Neural cell (in vitro differentiated cells): ENCODE data around the gene HSPA12A. TPM values are rescaled to one million over a fixed set of nuclear protein-coding genes. Genes with fewer than 3 reads are reported as not detected.

Experiments
- H2AFZ ChIP-seq: fragments of 200-600, 300-800 bp; sonication (generic), shearing (Covaris generic); 2 replicates; pipeline ENCODE4 v1.6.0; 2014; ENCODE audit warnings: low read depth, mild to moderate bottlenecking, antibody characterized with exemption, low read length, moderate library complexity
- H3F3A ChIP-seq: fragments of 200-600 bp; shearing (Covaris generic); 2 replicates; pipeline ENCODE4 v1.6.1; 2016; ENCODE audit warnings: mild to moderate bottlenecking, moderate library complexity, mixed read lengths, antibody characterized with exemption, low read length; ENCODE audit not compliant: insufficient read depth, poor library complexity, severe bottlenecking
- H3K27ac ChIP-seq: fragments of 200-600, 300-800 bp; sonication (generic), shearing (Covaris generic); 2 replicates; pipeline ENCODE4 v1.5.1; 2014; ENCODE audit warnings: mild to moderate bottlenecking, low read length, moderate library complexity
- H3K27me3 ChIP-seq: fragments of 300-800, 200-600 bp; sonication (generic), shearing (Covaris generic); 2 replicates; pipeline ENCODE4 v1.6.0; 2014; ENCODE audit warnings: mild to moderate bottlenecking, low read depth, low read length, moderate library complexity; ENCODE audit not compliant: insufficient read depth
- H3K36me3 ChIP-seq: fragments of 300-800, 200-600 bp; sonication (generic), shearing (Covaris generic); 2 replicates; pipeline ENCODE4 v1.5.1; 2014; ENCODE audit warnings: mild to moderate bottlenecking, antibody characterized with exemption, low read length, moderate library complexity; ENCODE audit not compliant: insufficient read depth
- H3K4me2 ChIP-seq: fragments of 300-800, 200-600 bp; sonication (generic), shearing (Covaris generic); 2 replicates; pipeline ENCODE4 v1.6.0; 2014; ENCODE audit warnings: mild to moderate bottlenecking, low read length
- H3K4me3 ChIP-seq: fragments of 300-800, 200-600 bp; sonication (generic), shearing (Covaris generic); 2 replicates; pipeline ENCODE4 v1.5.1; 2014; ENCODE audit warnings: mild to moderate bottlenecking, low read length, moderate library complexity
- H3K79me2 ChIP-seq: fragments of 200-600 bp; shearing (Covaris generic); replicated peaks from 2 replicates; pipeline ENCODE4 v1.6.0; 2014; ENCODE audit warnings: mild to moderate bottlenecking, low read length, moderate library complexity; ENCODE audit not compliant: insufficient read depth
- H3K9ac ChIP-seq: fragments of 300-800, 200-600 bp; sonication (generic), shearing (Covaris generic); 2 replicates; pipeline ENCODE4 v1.6.1; 2016; ENCODE audit warnings: mild to moderate bottlenecking, low read length, mixed read lengths
- H3K9me2 ChIP-seq: fragments of 200-600 bp; shearing (Covaris generic); 2 replicates; pipeline ENCODE4 v1.6.1; 2016; ENCODE audit warnings: mild to moderate bottlenecking, low read length, mixed read lengths; ENCODE audit not compliant: insufficient read depth
- H3K9me3 ChIP-seq: fragments of 200-600, 300-800 bp; sonication (generic), shearing (Covaris generic); 2 replicates; pipeline ENCODE4 v1.6.1; 2016; ENCODE audit warnings: mild to moderate bottlenecking, mixed run types, low read length, moderate library complexity, mixed read lengths
- H4K20me1 ChIP-seq: fragments of 200-600 bp; shearing (Covaris generic); 2 replicates; pipeline ENCODE4 v1.6.1; 2016; ENCODE audit warnings: mild to moderate bottlenecking, mixed run types; ENCODE audit not compliant: insufficient read depth
- CTCF ChIP-seq: fragments of 450-650 bp; IDR thresholded peaks from 2 replicates; pipeline ENCODE4 v1.5.1; 2014; ENCODE audit warnings: antibody characterized with exemption, mild to moderate bottlenecking, moderate library complexity; ENCODE audit not compliant: poor library complexity, severe bottlenecking
- EP300 ChIP-seq: fragments of 450-650 bp; conservative IDR thresholded peaks from 2 replicates; pipeline ENCODE4 v1.6.1; 2014; ENCODE audit warnings: antibody characterized with exemption, mild to moderate bottlenecking, moderate library complexity; ENCODE audit not compliant: poor library complexity, severe bottlenecking
- EZH2 ChIP-seq: fragments of 200-600, 300-800 bp; shearing (Covaris generic), sonication (generic); IDR thresholded peaks from 2 replicates; pipeline ENCODE4 v1.6.1; 2014; ENCODE audit warnings: antibody characterized with exemption, low read length, borderline replicate concordance, mild to moderate bottlenecking; ENCODE audit not compliant: insufficient read depth, poor library complexity, severe bottlenecking
- MXI1 ChIP-seq: fragments of 450-650 bp; conservative IDR thresholded peaks from 2 replicates; pipeline ENCODE4 v1.6.1; 2014; ENCODE audit warnings: antibody characterized with exemption, mild to moderate bottlenecking; ENCODE audit not compliant: poor library complexity, severe bottlenecking
- POLR2AphosphoS5 ChIP-seq: IDR thresholded peaks from 2 replicates; pipeline ENCODE4 v1.6.1; 2012
- RAD21 ChIP-seq: fragments of 450-650 bp; conservative IDR thresholded peaks from 2 replicates; pipeline ENCODE4 v1.6.1; 2014; ENCODE audit warnings: antibody characterized with exemption, mild to moderate bottlenecking, moderate library complexity
- REST ChIP-seq: IDR thresholded peaks from 2 replicates; pipeline ENCODE4 v1.6.1; 2012; ENCODE audit warnings: borderline replicate concordance
- SMC3 ChIP-seq: fragments of 450-650 bp; conservative IDR thresholded peaks from 2 replicates; pipeline ENCODE4 v1.6.1; 2014; ENCODE audit warnings: antibody characterized with exemption, mild to moderate bottlenecking, moderate library complexity; ENCODE audit not compliant: poor library complexity
- TAF1 ChIP-seq: IDR thresholded peaks from 2 replicates; pipeline ENCODE4 v1.6.1; 2012; ENCODE audit warnings: low read depth
- polyA plus RNA-seq: library from polyadenylated mRNA; depleted of rRNA; stranded (reverse); fragments of >200 nt; gene quantifications from 2 replicates; pipeline ENCODE4 v1.2.3, GENCODE V29; 2014

The HSPA12A gene
- polyA plus RNA-seq, 1 donor from 2014 or later = 5.9 TPM

- H4K20me1 ChIP-seq = no peaks in the 10 kb centered on the region
- H3K27ac ChIP-seq = no peak overlapping the region
- no peaks in the 10 kb centered on the region for H3K9me2 ChIP-seq
- H3K9me3 ChIP-seq = no peaks in the 10 kb centered on the region
- no peak overlapping the region for H3K9ac ChIP-seq
- no peak overlapping the region for H3K4me2 ChIP-seq
- no peak overlapping the region for H2AFZ ChIP-seq
- no peaks in the 10 kb centered on the region for H3K36me3 ChIP-seq
- H3K27me3 ChIP-seq = no peaks in the 10 kb centered on the region
- H3F3A ChIP-seq = no peaks in the 10 kb centered on the region
- no peak for TF ChIP-seq RAD21
- TF ChIP-seq TAF1 = no peak
- no peak for TF ChIP-seq EP300
- TF ChIP-seq SMC3 = no peak
- TF ChIP-seq REST = no peak
- no peak for TF ChIP-seq MXI1
- TF ChIP-seq POLR2AphosphoS5 = no peak
- TF ChIP-seq EZH2 = no peak
- no peak for TF ChIP-seq CTCF
- no peaks in the 10 kb centered on the region for H3K79me2 ChIP-seq
- H3K4me3 ChIP-seq = no peak overlapping the region
These were observed 56.6 kb downstream of the HSPA12A start for GRCh38 chr10:116685807-116686206.

GRCh38 chr10:116684781-116685180 lies 57.6 kb downstream of the HSPA12A start:
- Histone ChIP-seq H3K9me2 (no peaks in the 10 kb centered on the region), H3K79me2 (no peaks in the 10 kb centered on the region), H2AFZ (no peak overlapping the region), H4K20me1 (no peaks in the 10 kb centered on the region), H3K9ac (no peak overlapping the region), H3F3A (no peaks in the 10 kb centered on the region), H3K27me3 (no peaks in the 10 kb centered on the region), H3K4me3 (no peak overlapping the region), H3K36me3 (no peaks in the 10 kb centered on the region), H3K4me2 (no peak overlapping the region), H3K27ac (no peak overlapping the region), H3K9me3 (no peaks in the 10 kb centered on the region)
- TF ChIP-seq TAF1 = no peak
- no peak for TF ChIP-seq POLR2AphosphoS5
- no peak for TF ChIP-seq CTCF
- TF ChIP-seq RAD21 = no peak
